ENCODE measurements around the gene BCL10. TPM values are rescaled to one million over a fixed set of nuclear protein-coding genes. Genes with fewer than 3 reads are reported as not detected.

The BCL10 gene
- total and polyA plus RNA-seq, 3 donors from 2014 or later: 16.5 to 21.2 (median 16.8) TPM

DNA sequence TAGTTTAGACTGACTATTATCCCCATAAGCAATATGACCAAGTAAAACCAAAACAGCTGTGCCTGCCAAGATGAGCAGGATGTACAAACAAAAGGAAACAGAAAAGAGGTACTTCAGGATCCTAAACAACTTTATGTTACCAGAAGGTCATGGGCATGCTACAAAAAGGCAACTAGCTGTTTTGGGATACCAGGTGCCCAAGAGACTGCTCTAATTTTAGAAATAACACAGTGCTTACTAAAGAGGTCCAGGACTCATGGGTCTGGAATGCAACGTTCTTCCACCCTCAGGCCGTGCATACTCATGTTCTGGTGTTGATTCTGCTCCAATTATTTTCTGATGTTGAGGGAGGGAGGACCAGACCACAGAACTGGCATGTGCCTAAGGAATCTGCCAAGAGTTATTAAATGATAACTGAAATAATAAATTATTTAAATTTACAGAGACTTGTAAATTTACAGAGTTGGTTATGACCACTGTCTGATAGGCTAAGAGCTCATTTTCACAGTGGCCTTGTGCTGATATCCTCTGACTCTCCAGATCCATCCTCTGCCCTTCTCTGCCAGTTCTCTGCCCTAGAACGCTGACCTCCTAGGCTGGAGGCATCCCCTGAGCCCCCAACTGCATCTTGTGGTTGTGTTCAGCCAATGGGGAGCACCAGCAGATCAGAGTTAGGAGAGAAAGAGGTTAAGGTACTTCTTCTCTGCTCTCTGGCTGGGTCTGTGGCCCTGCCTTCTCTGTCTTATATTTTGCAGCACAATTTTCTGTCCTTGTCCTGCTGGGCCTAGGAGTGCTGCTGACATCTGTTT lies 37.7 kb upstream of the BCL10 start:
- H3K27ac ChIP-seq: peak overlapping the region in 1 of 2 donors; percentile 79
- DNase-seq: peak; percentile 26
- H3K9me3 ChIP-seq: no peaks in the 10 kb centered on the region
- H3K27me3 ChIP-seq: no peaks in the 10 kb centered on the region
- TF ChIP-seq POLR2A (IDR thresholded peaks at IDR 0.05): no peak
- no peak for TF ChIP-seq CTCF (IDR thresholded peaks at IDR 0.05)
- no peak overlapping the region for H3K4me3 ChIP-seq
- intact Hi-C loops (cut with DNase I; ENCODE audit: low total_unique reads): loop anchor here (5.0 kb wide), 1 partner anchor 268 kb away; the partner anchor contains the start of gene CCN1
- 28 to 49% methylated on average over 3 of the region's 3 CpGs for WGBS, 2 donors
- no peaks in the 10 kb centered on the region for H3K36me3 ChIP-seq (ENCODE audit: low read depth, missing control alignments)
- H3K4me1 ChIP-seq: no peaks in the 10 kb centered on the region

GRCh38 chr1:85311818-85312217 lies 35.4 kb upstream of the BCL10 start:
- intact Hi-C loops (cut with DNase I; ENCODE audit: low total_unique reads): loop anchor here (5.0 kb wide), 1 partner anchor 270 kb away; the partner anchor contains the start of gene CCN1
- no peak for TF ChIP-seq CTCF (IDR thresholded peaks at IDR 0.05)
- no peak for TF ChIP-seq POLR2A (IDR thresholded peaks at IDR 0.05)

DNA sequence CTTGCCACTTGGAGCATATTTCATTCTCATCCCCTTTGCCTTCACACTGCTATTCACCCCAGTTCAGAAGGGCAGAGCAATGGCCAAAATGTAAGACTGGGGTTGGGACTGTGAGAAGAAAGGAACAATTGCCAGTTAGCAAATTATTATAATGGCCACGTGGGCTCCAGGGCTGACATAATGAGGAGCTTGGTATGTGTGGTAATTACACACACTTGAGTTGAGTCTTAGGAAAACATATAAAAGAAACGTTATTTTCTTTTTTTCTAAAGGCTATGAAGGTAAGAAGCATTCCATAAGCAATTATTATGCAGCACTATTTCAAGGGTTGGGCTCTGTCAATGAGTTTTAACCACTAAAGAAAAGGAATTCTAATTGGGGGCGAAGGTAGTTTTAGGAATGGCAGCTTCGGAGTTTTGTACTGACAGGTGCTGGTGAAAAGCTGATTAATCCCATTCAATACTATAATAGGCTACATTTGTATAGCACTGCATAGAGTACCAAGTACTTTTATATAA lies 32.5 kb upstream of the BCL10 start:
- Histone ChIP-seq H3K27ac (no peak overlapping the region), H3K4me1 (no peaks in the 10 kb centered on the region), H3K27me3 (no peaks in the 10 kb centered on the region), H3K9me3 (no peaks in the 10 kb centered on the region), H3K4me3 (no peak overlapping the region), H3K36me3 (ENCODE audit: low read depth, missing control alignments) (no peaks in the 10 kb centered on the region)
- no peak for DNase-seq
- no peak for TF ChIP-seq POLR2A (IDR thresholded peaks at IDR 0.05)
- TF ChIP-seq CTCF (IDR thresholded peaks at IDR 0.05): no peak
- intact Hi-C loops (cut with DNase I; ENCODE audit: low total_unique reads): no loop called here
- WGBS, 2 donors: 63 to 70% methylated on average over 4 of the region's 4 CpGs

More at GRCh38 chr1:85311818-85312217, 35.4 kb upstream of the BCL10 start:
- DNase-seq: no peak
- H3K27me3 ChIP-seq: no peaks in the 10 kb centered on the region
- H3K27ac ChIP-seq: no peak overlapping the region
- H3K36me3 ChIP-seq (ENCODE audit: low read depth, missing control alignments): no peaks in the 10 kb centered on the region
- no peak overlapping the region for H3K4me3 ChIP-seq
- H3K9me3 ChIP-seq: no peaks in the 10 kb centered on the region
- WGBS, 2 donors: 40 to 66% methylated on average over 2 of the region's 2 CpGs
- no peaks in the 10 kb centered on the region for H3K4me1 ChIP-seq

- intact Hi-C loops (cut with DNase I; ENCODE audit: low total_unique reads): no loop called here
- Histone ChIP-seq H3K36me3 (ENCODE audit: low read depth, missing control alignments) (no peaks in the 10 kb centered on the region), H3K4me3 (no peak overlapping the region), H3K27ac (no peak overlapping the region), H3K9me3 (no peaks in the 10 kb centered on the region), H3K4me1 (no peaks in the 10 kb centered on the region), H3K27me3 (no peaks in the 10 kb centered on the region)
- peak; percentile 92 to 96 (median 92) for TF ChIP-seq CTCF (IDR thresholded peaks at IDR 0.05)
- no peak for TF ChIP-seq POLR2A (IDR thresholded peaks at IDR 0.05)
- WGBS, 2 donors: 23 to 26% methylated on average over 23 to 27 of the region's 27 CpGs
- DNase-seq: peak; percentile 93
Measured at GRCh38 chr1:85307987-85308832, 31.8 kb upstream of the BCL10 start.
